ENCODE measurements around the gene CUEDC1. TPM values are rescaled to one million over a fixed set of nuclear protein-coding genes. Genes with fewer than 3 reads are reported as not detected.
A peak's percentile ranks its signal among the peaks of the same experiment; 100 is the strongest.
"Not testable (repeated sequence)": the region's sequence is repeated elsewhere in the genome, so short reads cannot be mapped to it uniquely, and the experiment has no call there.

The CUEDC1 gene
- total RNA-seq, 2 donors from 2014 or later, result 0.15 to 0.56 TPM

DNA sequence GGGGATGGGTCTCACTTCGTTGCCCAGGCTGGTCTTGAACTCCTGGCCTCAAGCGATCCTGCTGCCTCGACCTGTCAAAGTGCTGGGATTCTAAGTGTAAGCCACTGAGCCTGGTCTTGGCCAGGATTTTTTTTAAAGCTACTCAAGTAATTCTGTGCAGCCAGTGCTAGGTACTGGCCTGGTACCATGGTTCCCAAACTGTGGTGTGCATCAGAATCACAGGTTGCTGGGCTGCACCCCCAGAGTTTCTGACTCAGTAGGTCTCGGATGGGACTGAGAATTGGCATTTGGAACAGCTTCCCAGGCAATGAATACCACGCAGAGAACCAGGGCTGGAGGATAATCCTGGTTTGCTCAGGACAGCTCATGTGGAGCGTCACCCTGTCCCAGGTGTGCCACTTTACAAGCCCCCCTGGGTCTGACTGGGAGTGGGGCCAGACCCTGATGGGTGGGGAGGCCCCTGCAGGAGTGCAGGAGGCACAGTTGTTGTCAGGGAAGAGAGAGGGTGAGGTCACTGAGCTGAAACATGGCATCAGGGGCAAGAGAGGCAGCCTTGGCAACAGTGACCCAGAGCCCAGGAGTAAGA is 94.7 kb downstream of the CUEDC1 start:
- H3K27ac Mint-ChIP-seq, result peak overlapping the region; percentile 59
- H3K27me3 Mint-ChIP-seq, result no peaks in the 10 kb centered on the region
- no peaks in the 10 kb centered on the region for H3K9me3 Mint-ChIP-seq
- H3K36me3 Mint-ChIP-seq (ENCODE audit: low read depth), result no peaks in the 10 kb centered on the region
- peak overlapping the region; percentile 84 for H3K4me3 Mint-ChIP-seq
- ATAC-seq (replicated peaks), result no peak
- H3K4me1 Mint-ChIP-seq, result peaks cover 7% of the 10 kb centered on the region

- Mint-ChIP-seq H3K27me3 (no peaks in the 10 kb centered on the region), H3K27ac (no peak overlapping the region), H3K9me3 (no peaks in the 10 kb centered on the region), H3K4me3 (no peak overlapping the region), H3K4me1 (peaks cover 7% of the 10 kb centered on the region), H3K36me3 (ENCODE audit: low read depth) (no peaks in the 10 kb centered on the region)
- no peak for ATAC-seq (replicated peaks)
These were observed 95.4 kb downstream of the CUEDC1 start for GRCh38 chr17:57859601-57860413.

GRCh38 chr17:57858838-57859237 is 96.4 kb downstream of the CUEDC1 start:
- H3K9me3 Mint-ChIP-seq, result no peaks in the 10 kb centered on the region

DNA sequence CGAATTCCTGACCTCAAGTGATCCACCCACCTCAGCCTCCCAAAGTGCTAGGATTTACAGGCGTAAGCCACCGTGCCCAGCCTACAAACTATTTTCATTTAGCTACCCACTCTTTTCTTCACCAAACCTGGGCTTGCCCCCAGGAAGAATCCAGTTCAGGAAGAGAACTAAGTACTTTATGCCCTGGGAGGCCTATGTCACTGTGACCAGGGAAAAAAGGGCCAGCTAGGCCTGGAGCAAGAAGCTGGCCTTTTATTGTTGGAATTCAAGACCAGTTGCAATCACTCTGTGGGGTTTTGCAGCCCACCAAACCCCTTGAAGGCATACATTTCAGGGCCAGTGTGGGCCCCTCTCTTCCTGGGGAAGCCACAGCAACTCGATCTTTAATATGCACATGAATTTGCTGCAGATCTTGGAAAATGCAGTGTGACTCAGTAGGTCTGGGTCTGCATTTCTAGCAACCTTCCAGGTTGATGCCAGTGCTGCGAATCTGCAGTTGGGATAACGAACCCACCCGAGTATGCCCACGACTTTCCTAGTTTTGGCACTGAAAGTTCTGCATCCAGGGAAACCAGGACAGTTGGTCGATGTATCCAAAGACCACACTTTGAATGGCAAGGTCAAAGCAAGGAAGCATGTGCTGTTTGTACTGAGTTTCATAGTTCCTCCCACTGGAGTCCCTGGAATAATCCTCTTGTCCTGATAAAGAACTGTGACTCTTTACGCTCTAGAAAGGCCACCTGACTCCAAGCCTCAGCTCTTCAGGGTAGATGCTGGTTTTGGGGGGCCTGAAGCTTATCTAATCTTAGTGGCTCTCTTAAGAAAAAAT is 98.2 kb downstream of the CUEDC1 start:
- H3K27me3 Mint-ChIP-seq, result no peaks in the 10 kb centered on the region
- no peak overlapping the region for H3K27ac Mint-ChIP-seq
- no peaks in the 10 kb centered on the region for H3K9me3 Mint-ChIP-seq
- no peaks in the 10 kb centered on the region for H3K36me3 Mint-ChIP-seq (ENCODE audit: low read depth)
- peaks cover 7% of the 10 kb centered on the region for H3K4me1 Mint-ChIP-seq
- no peak for ATAC-seq (replicated peaks)
- H3K4me3 Mint-ChIP-seq, result no peak overlapping the region

More at GRCh38 chr17:57858838-57859237, 96.4 kb downstream of the CUEDC1 start:
- Mint-ChIP-seq H3K27me3 (no peaks in the 10 kb centered on the region), H3K4me1 (peaks cover 7% of the 10 kb centered on the region), H3K36me3 (ENCODE audit: low read depth) (no peaks in the 10 kb centered on the region), H3K4me3 (no peak overlapping the region), H3K27ac (no peak overlapping the region)
- no peak for ATAC-seq (replicated peaks)

DNA sequence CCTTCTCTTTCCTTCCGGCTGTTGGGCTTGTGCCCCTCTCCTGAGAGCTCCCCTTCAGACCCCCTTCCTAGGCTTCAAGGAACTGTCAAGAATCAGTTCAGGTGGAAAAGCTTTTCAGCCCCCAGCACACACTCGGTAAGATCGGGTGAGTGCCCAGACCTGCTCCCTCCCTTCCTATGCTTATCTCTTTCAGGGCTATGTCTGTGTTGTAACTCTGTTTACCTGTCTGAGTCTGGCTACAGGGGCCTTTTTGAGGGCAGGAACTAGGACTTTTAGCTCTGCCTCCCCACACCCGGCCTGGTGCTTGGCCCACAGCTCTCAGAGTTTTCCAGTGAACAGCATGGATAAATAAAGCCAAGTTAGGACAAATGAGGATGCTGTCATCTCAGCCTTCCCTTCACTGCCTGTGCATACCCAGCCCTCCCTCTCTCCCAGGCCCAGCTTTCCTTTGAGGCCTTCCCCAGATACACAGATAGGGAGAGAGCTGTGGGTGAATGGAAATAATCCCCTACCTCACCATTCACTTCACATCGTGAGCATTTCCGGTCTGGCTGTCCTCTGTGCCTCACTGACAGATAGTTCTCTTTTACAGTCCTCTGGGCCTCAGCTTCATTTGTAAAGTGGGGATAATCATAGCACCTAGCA is 99.7 kb downstream of the CUEDC1 start:
- no peak for ATAC-seq (replicated peaks)
- no peaks in the 10 kb centered on the region for H3K9me3 Mint-ChIP-seq
- peaks cover 4% of the 10 kb centered on the region for H3K4me1 Mint-ChIP-seq
- H3K27ac Mint-ChIP-seq, result no peak overlapping the region
- H3K36me3 Mint-ChIP-seq (ENCODE audit: low read depth), result no peaks in the 10 kb centered on the region
- H3K27me3 Mint-ChIP-seq, result no peaks in the 10 kb centered on the region
- H3K4me3 Mint-ChIP-seq, result no peak overlapping the region

DNA sequence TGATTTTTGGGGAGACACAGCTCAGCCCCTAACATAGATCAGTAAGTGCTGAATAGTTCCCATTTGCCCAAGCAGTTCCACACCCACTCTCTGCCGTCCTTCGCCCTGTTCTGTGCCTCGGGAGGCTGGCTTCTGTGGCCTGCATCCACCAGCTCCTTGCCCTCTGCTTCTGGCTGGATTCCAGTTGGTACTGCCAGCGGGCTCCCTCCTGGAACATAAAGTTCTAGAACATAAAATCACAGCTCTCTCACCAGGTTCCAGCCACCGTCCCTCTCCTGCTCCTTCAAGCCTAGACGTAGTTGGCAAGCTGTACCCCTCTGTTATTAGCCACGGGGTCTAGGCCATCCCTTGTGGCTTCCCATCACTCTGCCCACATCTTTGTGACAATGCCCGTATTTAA is 101.5 kb downstream of the CUEDC1 start:
- no peak for ATAC-seq (replicated peaks)
- H3K27me3 Mint-ChIP-seq, result no peaks in the 10 kb centered on the region
- H3K4me1 Mint-ChIP-seq, result peaks cover 15% of the 10 kb centered on the region
- no peak overlapping the region for H3K27ac Mint-ChIP-seq
- peaks cover 17% of the 10 kb centered on the region for H3K36me3 Mint-ChIP-seq (ENCODE audit: low read depth)
- no peak overlapping the region for H3K4me3 Mint-ChIP-seq
- no peaks in the 10 kb centered on the region for H3K9me3 Mint-ChIP-seq

DNA sequence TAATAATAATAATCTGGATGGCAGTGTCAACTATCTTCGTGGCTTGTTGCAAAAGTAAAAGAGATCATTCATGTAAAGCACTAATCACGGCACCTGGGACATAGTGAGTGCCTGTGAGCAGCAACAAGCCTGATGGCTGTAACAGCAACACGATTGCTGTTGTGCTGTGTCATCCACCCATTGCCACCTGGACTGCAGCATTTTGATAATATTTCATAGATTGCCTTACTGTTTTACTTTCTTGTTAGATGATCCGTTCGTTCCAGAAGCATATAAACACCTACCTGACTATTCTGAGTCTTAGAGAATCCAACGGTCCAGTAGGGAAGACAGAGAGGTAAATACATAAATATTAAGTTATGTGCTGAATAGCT is 102.3 kb downstream of the CUEDC1 start:
- Mint-ChIP-seq H3K36me3 (ENCODE audit: low read depth) (peaks cover 25% of the 10 kb centered on the region), H3K27ac (no peak overlapping the region), H3K27me3 (no peaks in the 10 kb centered on the region), H3K4me3 (no peak overlapping the region), H3K4me1 (peaks cover 17% of the 10 kb centered on the region), H3K9me3 (no peaks in the 10 kb centered on the region)
- no peak for ATAC-seq (replicated peaks)

DNA sequence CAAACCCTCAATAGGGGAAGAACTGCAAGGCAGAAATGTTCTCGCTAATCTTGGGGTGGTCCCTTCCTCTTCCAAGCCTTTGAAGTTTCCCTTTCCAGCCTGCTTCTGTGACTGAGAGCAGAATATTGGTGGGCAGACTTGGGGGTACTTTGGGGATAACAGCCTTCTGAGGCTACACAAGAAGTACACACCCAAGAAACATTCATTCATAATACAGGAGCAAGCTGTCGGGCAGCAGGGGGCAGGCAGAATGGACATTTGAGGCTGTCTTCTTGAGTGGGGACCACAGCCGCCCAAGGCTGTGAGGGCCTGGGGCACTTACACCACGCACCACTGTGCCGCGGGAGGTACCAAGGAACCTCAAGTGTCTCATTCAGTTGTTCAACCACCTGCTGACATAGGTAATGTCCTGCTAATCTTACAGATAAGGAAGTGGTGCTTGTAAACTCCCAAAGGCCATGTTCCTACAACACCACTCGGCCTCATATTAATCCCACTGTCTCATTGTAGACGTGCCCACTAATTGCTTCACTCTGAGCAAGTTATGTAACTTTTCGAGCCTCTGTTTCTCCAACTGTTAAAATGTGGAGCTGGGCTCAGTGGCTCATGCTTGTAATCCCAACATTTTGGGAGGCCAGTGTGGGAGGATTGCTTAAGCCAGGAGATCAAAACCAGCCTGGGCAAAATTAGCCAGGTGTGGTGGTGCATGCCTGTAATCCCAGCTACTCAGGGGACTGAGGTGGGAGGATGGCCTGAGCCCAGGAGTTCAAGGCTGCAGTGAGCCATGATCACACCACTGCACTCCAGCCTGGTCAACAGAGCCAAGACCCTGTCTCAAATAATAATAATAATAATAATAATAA is 102.9 kb downstream of the CUEDC1 start:
- no peaks in the 10 kb centered on the region for H3K27me3 Mint-ChIP-seq
- no peak for ATAC-seq (replicated peaks)
- H3K9me3 Mint-ChIP-seq, result no peaks in the 10 kb centered on the region
- peaks cover 30% of the 10 kb centered on the region for H3K36me3 Mint-ChIP-seq (ENCODE audit: low read depth)
- peak overlapping the region; percentile 99 for H3K4me3 Mint-ChIP-seq
- H3K27ac Mint-ChIP-seq, result no peak overlapping the region
- H3K4me1 Mint-ChIP-seq, result peaks cover 17% of the 10 kb centered on the region

DNA sequence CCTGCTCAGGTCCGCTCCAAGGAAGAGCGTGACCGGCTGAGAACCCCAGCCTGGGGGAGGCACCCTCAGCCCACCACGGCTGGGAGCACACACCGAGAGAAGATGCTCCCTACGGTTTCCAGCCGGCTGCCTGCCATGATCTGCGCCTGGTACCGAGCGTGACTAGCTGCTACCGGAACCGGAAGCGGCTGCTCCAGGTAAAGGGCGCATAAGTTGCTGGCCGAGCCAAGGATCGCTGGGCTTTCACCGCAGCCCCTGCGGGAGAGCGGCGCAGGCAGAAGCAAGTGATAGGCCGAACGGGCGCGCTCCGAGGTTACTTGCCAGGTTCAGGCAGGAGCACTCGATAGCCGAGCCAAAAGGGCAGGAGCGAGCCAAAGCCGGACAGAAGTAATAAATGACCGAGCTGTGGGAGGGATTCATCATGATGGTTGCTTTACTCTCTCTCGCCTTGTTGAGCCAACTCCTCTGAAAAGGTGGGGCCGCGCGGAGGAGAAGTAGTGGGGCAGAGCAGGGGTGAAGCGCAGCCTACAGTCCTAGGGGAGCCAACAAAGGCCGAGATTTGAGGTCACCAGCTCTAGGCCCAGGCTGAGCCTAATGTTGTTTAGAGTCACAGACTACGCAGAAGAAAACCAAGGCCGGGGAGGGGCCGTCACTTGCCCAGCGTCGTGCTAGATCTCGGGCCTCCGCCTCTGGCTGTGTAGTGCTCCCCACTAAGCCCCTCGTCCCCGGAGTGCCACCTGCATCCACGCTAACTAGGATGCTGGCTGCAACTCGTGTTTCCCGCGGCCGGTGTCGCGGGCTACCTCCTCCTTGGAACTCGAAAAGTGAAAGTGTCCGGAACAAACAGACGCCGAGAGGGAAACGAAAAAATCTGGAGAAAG is 105.1 kb downstream of the CUEDC1 start, which contains the start of gene MRPS23:
TSS of gene MRPS23 (minus strand) at position 171 of the 881 bp plus-strand sequence. CDS start at position 137, 34 bp downstream.
- peak within 1 kb of the TSS; percentile 99 for H3K27ac Mint-ChIP-seq
- H3K27me3 Mint-ChIP-seq, result no peaks in the 10 kb centered on the region
- ATAC-seq (replicated peaks), result peak; percentile 93
- no peaks in the 10 kb centered on the region for H3K9me3 Mint-ChIP-seq
- H3K4me1 Mint-ChIP-seq, result peaks cover 21% of the 10 kb centered on the region
- H3K4me3 Mint-ChIP-seq, result peak within 1 kb of the TSS; percentile 99
- peaks cover 51% of the 10 kb centered on the region for H3K36me3 Mint-ChIP-seq (ENCODE audit: low read depth)

DNA sequence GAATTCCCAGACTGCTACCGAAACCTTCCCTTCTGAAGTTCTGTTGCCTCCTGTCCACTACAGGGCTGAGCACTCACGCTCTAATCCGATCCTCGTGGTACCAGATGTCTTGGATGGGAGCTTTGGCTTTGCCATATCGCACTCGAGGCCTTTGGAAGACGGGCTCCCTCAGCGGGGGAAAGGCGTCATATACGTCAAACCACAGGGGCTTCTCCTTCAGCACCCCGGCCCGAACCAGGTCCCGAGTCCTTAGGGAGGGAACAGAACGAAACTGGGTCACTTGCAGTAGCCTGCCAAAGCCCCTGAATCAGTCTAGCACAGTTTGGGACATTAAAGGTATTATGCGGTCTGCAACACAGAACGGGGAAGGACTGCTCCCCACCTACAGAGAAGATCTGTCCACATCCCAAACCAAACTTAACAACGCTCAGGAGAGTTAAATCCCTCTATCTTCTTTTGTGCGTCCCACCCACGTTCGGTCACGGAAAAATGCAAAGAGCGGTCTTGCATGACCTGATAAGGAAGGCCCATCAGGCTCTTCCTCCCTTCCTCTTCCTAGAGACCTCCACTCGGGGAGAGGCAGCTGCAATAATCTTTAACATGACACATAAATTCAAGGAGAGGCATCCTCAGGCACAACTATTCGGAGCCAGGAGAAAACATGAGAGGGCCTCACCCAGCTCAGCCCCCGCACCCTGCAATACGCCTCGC is 105.9 kb downstream of the CUEDC1 start:
- Mint-ChIP-seq H3K27ac (peak overlapping the region; percentile 99), H3K9me3 (no peaks in the 10 kb centered on the region), H3K36me3 (ENCODE audit: low read depth) (peaks cover 59% of the 10 kb centered on the region), H3K4me3 (peak overlapping the region; percentile 99), H3K27me3 (no peaks in the 10 kb centered on the region), H3K4me1 (peaks cover 21% of the 10 kb centered on the region)
- no peak for ATAC-seq (replicated peaks)

- H3K9me3 Mint-ChIP-seq; H3K27me3 Mint-ChIP-seq; H3K4me3 Mint-ChIP-seq; H3K27ac Mint-ChIP-seq; ATAC-seq (replicated peaks): not testable (repeated sequence)
- Mint-ChIP-seq H3K4me1 (peaks cover 18% of the 10 kb centered on the region), H3K36me3 (ENCODE audit: low read depth) (peaks cover 83% of the 10 kb centered on the region)
These were observed 108.9 kb downstream of the CUEDC1 start for GRCh38 chr17:57846056-57846945.

- no peaks in the 10 kb centered on the region for H3K9me3 Mint-ChIP-seq
- no peak overlapping the region for H3K27ac Mint-ChIP-seq
- peaks cover 93% of the 10 kb centered on the region for H3K36me3 Mint-ChIP-seq (ENCODE audit: low read depth)
- no peaks in the 10 kb centered on the region for H3K27me3 Mint-ChIP-seq
- no peak overlapping the region for H3K4me3 Mint-ChIP-seq
- ATAC-seq (replicated peaks), result no peak
- peaks cover 4% of the 10 kb centered on the region for H3K4me1 Mint-ChIP-seq
These were observed 112.9 kb downstream of the CUEDC1 start for GRCh38 chr17:57842280-57842679.
